ENCODE results near the gene GDI2.
A peak's percentile ranks its signal among the peaks of the same experiment; 100 is the strongest.
"Not testable (repeated sequence)": the region's sequence is repeated elsewhere in the genome, so short reads cannot be mapped to it uniquely, and the experiment has no call there.

GDI2 gene

DNA sequence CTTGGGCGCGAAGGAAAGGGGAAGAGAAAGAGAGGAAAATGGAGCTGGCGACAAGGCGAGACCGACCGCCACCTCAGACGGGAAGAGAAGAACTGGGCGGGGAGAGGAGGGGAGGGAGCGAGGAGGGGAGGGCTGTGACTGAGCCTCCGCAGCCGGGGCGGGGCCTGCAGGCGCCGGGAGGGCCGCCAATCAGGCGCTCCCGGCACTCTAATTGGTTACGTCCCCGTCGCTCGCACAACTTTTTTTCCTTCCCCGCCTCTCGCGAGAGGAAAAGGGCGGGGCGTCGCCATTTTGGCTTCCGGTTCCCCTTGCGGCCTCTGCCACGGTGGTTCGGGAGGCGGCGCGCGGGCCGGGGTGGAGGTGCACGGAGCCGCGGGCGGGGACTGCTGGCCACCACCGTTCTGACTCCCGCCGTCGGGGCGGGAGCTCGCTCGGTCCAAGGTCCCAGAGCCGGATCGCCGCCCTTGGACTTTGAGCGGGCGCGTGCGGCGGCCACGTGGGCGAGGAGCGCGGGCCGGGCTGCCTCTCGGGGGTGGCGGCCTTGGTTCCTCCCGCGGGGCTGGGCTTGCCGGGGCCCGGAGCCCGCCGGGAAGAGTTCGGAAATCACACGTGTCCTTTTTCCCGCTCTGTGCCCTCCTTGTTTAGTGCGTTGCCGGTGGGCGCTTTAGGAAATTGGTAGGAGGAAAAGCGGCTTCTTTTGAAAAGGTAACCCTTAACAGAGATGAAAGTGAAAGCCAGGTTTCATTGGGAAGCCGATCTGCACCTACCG is at the start of gene GDI2:
Gene GDI2 (minus strand): TSS at position 94 of the 769 bp plus-strand sequence. CDS start 176 bp downstream, outside the sequence.
- peak; percentile 92 for DNase-seq (ENCODE audit: low read depth, low spot score)

DNA sequence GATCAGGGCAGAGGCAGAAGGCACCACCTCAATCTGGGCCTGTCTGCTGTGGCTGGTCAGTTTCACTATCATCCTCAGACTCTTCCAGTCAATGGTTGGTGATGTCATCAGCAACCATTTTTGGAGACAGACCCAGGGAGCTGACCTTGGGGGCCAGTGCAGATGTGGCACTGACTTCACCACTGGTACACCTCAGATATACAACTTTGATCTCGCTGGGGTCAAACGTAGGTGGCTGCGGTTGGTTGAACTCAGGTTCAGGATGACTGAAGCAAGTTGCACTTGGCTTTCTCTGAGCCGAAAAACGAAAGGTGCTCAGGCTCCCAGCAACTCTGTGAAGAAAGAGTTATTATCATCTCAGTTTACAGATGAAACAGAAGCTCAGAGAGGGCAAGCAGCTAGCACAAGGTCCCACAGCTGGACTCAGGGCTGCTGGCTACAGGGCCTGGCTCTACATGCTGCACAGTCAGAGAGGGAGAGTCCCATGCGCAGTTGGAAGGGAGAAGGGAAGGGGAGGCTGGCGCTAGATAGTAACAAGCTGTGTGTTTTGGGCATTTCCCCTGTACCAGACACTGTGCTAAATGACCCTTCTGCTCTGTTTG is 49.2 kb upstream of the GDI2 start:
- DNase-seq (ENCODE audit: low read depth, low spot score), result no peak

DNA sequence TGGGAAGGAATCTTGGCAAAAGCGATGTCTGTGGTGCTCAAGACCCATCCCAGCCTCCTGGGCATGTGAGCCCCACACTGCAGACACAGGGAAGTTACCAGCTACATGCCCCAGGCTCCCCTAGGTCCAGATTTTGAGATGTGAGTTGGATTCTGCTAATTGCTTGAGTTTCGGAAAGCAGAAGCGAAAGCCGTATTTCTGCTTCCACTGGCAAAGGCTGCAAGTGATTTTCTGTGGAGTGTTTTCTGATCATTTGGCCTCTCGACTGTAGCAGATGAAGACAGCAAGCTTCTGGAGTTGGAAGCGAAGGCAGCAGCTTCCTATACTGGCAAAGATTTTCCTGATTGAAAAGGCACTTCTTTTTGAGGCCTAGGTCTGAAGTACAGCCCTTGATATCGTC is 46.8 kb upstream of the GDI2 start:
- no peak for DNase-seq (ENCODE audit: low read depth, low spot score)

DNA sequence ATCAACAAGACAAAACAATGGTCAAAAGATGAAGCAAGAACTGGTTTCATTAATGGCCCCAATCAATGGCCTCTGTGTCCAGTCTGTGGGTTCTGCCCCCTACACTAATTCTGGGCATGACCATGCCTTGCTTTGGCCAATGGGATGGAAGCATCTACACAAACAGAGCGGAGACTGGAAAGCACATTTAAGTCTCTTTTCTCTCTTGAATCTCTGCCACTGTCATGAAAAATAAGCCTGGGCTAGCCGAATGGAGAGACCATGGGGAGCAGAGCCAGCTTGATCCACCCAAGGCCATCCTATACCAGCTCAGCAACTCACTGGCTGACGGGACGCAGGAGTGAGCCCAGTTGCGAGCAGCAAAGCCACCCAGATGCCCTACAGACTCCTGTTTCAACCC is 45.6 kb upstream of the GDI2 start:
- no peak for DNase-seq (ENCODE audit: low read depth, low spot score)

DNA sequence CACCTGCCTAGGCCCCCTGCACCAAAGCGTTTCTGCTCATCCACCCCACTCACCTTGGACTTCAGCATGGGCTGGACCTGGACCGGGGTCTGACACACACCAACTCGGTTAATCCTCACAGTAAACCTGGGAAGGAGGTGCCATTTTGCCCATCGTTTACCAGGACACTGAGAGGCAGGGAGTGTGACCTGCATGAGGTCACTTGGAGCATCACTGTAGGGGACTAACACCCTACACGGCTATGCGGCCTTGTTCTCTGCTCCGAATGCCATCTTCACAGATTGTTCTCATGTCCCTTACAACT is 43.4 kb upstream of the GDI2 start:
- no peak for DNase-seq (ENCODE audit: low read depth, low spot score)

DNA sequence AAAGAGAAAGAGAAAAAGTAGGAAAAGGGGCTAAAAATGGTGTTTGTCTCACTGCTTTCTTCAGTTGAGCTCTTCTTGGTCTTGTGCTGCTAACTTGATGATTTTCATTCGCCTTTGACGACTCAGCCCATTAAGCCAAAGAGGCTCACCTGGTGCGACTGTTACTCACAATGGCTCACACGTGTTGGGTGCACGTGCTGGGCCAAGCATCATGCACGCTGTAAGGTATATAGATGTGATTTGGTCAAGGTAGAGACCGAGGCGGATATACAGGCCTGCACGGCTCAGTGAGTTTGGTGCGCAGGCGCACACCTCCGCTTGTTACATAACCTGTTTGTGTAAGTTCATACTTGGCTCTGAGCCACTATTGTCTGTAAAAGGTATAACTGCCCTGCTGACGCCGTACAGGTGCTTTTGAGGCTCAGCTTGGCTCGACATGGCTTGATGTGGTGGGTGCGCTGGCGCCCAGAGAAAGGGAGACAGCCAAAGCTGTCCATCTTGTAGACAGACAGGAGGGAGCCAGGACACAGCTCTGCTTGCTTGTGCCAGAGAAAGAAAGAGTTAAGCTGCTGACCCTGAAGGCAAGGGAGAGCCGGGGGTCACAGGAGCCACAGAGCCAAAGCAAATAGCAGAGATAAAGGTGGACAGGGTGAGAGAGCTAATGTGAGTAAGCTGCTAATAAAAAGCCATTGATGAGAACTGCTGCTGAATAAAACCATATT is 42.9 kb upstream of the GDI2 start:
- DNase-seq (ENCODE audit: low read depth, low spot score), result no peak

DNA sequence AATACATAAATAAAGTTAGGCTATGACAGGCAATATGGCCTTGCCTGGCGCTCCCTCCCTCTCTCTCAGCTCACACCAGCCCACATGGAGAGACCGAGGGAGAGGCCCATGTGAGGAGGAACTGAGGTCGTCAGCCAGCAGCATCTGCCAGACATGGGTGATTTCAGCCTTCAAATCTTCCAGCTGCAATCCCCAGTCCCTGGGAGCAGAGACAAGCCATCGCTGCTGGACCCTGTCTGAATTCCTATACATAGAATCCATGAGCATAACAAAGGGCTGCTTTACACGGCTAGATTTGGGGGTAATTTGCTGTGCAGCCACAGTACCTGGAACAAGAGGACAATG is 40.9 kb upstream of the GDI2 start:
- no peak for DNase-seq (ENCODE audit: low read depth, low spot score)

DNA sequence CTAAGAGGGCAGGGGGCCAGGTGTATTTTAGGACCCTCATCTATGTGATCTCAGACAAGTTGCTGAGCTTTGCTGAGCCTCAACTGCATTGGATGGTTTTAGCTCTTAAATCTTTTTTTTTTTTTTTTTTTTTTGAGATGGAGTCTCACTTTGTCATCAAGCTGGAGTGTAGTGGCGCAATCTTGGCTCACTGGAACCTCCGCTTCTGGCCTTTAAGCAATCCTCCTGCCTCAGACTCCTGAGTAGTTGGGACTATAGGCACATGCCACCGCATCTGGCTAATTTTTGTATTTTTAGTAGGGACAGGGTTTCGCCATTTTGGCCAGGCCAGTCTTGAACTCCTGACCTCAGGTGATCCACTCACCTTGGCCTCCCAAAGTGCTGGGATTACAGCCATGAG is 33.4 kb upstream of the GDI2 start:
- not testable (repeated sequence) for DNase-seq (ENCODE audit: low read depth, low spot score)

DNA sequence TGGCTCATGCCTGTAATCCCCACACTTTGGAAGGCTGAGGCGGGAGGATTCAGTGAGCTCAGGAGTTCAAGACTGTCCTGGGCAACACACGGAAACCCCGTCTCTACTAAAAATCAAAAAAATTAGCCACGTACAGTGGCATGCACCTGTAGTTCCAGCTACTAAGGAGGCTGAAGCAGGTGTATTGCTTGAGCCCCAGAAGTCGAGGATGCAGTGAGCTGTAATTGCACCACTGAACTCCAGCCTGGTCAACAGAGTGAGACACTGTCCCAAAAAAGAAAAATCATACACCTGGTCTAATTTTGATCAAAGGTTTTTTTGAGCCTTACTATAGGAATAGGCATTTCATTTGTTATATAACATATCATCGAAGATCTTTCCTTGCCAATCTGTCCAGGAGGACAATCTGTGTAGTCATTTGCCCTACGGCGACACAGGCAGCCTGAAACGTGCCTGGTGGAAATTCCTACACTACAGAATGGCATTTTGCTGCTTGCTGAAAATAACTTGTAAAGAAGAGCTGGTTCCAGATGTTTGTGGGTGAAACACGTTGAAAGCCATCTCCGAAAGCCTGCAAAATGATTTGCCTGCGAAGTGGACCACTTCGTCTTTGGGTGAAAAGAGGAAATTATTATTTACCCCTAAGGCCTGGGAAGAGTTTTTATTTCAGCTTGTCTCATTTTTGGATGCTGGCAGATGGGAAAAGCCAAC is 31.3 kb upstream of the GDI2 start:
- DNase-seq (ENCODE audit: low read depth, low spot score), result no peak

DNA sequence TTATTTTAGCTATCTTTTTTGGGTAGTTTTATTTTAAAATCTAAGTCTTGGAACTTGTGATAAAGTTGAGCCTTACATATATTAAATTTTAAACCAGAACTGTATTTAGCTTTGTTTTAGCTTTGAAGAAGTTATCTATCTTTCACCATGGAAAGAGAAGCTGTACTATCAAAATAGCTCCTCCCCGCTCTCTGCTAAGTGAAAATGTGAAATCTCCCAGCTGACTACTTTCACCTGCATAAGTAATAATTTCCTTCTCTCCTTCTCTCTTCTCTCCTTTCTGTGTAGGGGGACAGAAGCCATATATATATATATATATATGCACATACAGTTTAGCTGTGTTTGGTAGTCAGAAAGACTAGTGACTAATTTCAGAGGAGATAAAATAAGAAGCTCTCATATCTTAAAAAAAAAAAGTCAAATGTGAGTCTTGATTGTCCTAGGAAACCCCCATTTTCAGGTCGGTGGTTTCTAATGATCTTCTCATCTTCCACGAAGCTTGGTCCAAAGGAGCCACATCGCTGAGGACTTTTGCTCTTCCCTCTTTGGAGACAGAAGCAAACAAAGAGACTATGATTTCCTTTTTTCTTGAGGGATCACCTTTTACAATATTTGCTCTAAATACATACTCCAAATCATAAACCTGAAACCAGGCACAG is 30.6 kb upstream of the GDI2 start:
- no peak for DNase-seq (ENCODE audit: low read depth, low spot score)

DNA sequence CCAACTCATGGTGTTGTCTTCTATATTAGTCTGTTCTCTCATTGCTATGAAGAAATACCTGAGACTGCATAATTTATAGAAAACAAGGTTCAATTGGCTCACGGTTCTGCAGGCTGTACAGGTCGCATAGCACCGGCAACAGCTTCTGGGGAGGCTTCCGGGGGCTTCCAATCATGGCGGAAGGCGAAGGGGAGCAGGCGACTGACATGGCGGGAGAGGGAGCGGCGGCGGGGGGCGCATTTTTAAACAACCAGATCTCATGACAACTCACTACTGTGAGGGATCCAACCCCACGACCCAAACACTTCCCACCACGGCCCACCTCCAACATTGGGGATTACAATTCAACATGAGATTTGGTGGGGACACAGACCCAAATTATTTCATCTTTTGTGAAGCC is 28.7 kb upstream of the GDI2 start:
- DNase-seq (ENCODE audit: low read depth, low spot score), result no peak

DNA sequence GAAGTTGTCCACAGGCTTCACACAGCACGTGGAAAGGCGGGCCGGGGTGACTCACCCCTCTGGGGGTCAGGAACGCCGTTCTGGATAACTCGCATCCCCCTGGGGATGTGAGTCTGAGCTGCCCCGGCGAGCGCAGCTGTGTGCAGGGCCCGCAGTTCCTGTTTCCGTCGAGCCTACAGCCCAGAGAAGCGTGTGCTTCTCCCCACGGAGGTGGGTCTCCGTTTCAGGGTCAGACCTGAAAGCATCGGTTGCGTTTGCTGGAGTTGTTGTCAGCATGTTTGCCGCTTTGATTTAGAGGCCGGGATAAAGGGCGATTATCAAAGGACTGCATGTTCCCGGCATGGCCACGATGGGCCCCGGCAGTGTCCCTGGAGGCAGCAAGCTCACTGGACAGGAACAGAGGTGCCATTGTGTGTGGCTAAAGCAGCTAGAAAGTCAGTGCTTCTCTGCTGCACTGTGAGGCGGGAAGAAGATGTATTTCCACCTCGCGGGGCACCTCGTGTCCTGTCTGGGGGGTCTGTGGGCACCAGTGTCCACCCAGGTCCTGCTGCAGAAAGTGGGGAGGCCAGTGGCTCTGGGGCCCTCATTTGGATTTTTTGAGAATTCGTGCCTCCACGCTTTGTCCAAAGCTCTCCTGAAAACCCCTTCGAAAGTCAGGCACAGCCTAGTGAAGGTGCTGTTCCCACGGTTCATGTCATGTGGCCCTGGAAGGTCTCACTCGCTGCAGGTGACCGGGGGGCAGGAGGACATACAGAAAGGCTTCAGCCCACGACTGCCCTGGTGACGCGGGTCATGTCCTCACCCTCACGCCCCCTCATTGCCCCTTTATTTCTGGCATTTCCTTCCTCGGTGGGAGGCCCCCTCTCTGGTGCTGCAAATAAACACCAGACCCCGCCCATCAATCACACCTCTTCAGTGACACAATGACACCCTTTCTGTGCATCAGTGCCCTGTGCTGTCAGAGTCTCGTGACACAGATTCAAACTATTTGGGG is 27.4 kb upstream of the GDI2 start:
- DNase-seq (ENCODE audit: low read depth, low spot score), result no peak

DNA sequence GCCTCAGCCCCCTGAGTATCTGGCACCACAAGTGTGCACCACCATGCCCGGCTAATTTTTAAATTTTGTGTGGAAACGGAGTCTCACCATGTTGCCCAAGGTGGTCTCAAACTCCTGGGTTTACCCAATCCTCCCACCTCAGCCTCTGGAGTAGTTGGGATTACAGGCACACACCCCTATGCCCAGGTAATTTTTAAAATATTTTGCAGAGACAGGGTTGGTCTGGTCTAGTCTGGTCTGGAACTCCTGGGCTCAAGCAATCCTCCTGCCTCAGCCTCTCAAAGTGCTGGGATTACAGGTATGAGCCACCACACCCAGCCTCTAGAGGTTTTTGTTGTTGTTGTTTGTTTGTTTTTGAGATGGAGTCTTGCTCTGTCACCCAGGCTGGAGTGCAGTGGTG is 22.9 kb upstream of the GDI2 start:
- DNase-seq (ENCODE audit: low read depth, low spot score), result not testable (repeated sequence)

DNA sequence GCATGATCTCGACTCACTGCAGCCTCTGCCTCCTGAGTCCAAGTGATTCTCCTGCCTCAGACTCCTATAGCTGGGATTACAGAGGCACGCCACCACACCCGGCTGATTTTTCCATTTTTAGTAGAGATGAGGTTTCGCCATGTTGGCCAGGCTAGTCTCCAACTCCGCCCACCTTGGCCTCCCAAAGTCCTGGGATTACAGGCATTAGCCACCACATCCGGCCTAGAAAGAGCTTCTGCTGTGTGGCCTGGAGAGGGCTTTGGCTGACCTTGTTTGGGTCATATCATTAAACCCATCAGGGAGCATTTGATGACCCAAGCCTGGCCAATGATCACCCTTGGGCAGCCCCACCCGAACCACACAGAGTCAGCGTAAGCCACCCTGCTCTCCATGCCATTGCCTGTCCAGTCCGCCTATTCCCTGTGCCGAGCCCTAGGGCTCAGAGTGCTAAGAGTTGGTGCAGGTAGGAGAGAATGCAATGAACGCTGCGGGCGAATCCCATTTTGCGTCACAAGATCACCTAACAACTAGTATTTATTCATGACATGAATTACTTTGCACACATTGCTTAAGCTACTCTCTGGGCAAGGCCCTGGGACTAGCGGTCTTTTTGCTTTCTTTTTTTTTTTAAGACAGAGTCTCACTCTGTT is 22.3 kb upstream of the GDI2 start:
- DNase-seq (ENCODE audit: low read depth, low spot score), result no peak

DNA sequence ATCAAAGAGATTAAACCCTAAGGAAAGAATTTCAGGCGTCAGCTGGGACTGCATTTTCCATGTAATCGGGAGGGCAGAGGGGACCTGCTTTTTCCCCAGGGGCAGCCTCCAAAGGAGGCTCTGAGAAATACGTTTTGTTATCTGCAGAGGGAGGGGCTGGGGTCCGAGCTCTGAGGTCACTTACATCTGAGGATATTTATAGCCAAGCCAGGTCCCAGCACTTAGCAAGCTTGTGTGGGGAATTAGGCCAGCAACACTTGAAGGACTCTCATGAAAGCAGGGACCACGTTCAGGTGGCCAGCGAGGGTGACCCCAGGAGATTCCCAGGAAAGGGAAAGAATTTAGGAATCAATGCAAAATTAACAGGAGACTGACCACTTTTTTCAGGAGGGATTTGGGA is 20.6 kb upstream of the GDI2 start:
- no peak for DNase-seq (ENCODE audit: low read depth, low spot score)

DNA sequence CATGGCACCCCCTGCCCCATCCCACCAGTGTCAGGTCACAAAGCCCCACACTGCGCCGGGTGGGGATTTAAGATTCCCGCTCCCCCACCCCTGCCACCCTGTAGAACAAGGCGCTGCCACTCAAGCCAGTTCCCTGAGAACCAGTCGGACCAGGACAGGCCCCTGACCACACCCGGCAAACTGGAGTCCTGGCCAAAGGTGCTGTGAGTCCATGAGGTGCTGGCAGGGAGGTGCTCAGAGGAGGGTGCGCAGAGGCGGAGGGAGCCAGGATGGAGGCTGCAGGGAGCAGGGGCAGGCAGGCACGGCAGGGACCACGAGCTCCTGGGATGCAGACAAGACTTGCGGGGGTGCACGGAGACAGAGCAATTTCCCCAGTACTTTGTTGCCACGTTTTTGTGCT is 19.7 kb upstream of the GDI2 start:
- DNase-seq (ENCODE audit: low read depth, low spot score), result no peak

DNA sequence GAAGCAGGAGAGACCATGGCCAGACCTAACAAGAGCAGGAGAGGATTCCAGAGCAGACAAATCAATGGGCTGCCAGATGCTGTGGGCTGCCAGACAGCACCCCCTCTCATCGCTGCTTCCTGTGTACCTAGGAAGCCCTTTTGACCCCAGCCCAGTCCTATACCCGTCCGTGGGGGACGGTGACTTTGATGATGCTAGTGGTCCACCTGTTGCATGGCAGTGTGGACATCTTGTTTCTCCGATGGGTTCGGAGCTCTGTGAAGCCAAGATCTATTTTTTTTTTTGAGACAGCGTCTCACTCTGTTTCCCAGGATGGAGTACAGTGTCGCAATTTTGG is 18.2 kb upstream of the GDI2 start:
- DNase-seq (ENCODE audit: low read depth, low spot score), result no peak

DNA sequence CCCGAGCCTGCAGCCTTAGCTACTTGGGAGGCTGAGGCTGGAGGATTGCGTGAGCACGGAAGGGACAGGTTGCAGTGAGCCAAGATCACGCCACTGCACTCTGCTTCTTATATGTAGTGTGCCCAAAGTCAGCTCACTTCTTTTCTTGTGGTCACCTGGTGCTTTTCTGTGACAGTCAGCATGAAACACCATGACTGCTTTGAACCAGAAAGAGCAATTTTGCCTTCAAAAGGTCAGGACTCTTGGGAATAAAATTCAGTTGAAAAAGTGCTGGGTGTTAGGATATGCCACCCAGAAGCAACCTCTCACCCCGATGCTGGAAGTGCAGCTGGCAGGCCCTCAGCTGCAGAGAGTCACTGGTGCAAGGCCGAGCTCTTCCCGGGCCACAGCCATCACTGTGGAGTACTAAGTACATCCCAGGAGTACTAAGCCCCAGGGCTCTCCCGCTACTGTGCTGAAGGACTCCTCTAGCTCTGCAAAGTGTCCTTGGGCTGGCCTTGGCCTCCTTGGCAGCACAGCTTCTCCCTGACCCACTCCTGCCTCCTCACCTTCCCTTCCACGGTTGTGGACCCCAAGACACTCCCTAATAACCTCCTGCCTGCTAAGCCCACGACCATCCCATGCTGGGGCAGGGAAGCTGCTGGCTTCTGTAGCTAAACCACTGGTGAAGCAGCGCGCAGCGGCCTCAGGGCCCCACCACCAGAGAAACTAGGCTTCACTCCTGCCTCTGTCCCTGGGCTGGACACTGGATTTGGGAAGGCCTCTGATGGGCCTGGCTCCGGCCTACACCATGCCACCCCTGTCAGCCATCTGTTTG is 17.6 kb upstream of the GDI2 start:
- DNase-seq (ENCODE audit: low read depth, low spot score), result no peak

DNA sequence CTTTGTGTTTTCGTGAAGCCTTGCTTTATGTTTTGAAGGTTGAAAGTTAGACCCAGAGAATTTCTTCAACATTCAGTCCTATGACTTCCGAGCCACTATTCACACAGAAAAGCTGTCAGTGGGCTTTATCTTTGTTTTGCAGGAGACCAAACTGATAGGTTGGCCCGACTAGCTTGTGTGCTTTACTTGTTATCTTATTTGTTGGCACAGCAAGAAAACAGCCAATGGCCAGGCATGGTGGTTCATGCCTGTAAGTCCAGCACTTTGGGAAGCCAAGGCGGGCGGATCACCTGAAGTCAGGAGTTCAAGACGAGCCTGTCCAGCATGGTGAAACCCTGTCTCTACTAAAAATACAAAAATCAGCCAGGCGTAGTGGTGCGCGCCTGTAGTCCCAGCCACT is 16.0 kb upstream of the GDI2 start:
- no peak for DNase-seq (ENCODE audit: low read depth, low spot score)

DNA sequence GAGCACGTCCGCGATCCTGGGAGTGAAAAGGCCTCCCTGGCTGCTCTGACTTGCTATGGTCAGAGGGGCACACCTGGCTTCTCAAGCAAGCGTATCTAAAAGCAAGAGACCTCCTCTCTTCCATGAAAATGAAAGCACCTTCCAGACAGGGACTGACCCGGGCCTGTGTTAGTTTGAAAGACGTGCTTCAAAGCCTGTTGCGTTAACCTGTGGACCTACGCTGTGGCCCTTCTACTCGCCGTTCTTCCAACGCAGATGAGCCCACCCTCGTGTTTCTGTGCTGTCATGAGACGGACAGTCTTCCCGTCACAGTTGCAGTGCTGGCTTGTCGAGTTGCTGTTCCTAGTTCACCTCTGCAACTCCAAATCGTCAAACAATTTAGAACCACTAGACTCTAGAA is 15.5 kb upstream of the GDI2 start:
- DNase-seq (ENCODE audit: low read depth, low spot score), result no peak

Measured in activated CD4-positive, CD25-positive, alpha-beta regulatory T cell treated with anti-CD3 and anti-CD28 coated beads, Interleukin-2, amount 50 U/mL, for 16 hours (primary cell).